K562 (cell line): ENCODE measurements around the gene SERTAD3.

ENCODE experiments used
- BACH1 ChIP-seq: fragments of 200-800 bp; sonication (Bioruptor generic); IDR thresholded peaks from 2 replicates; pipeline ENCODE4 v1.6.1; 2016; ENCODE audit warnings: missing genetic modification characterization, missing compliant biosample characterization
- GABPA ChIP-seq: fragments of 200-800 bp; sonication (Bioruptor generic); conservative IDR thresholded peaks from 2 replicates; pipeline ENCODE4 v1.6.1; 2016; ENCODE audit warnings: low read depth, missing genetic modification characterization, missing compliant biosample characterization
- ZNF282 ChIP-seq: sonication (generic); formaldehyde crosslinking; IDR thresholded peaks from 2 replicates; pipeline ENCODE4 v1.8.1; 2023; ENCODE audit warnings: missing genetic modification reagents

GRCh38 chr19:40423938-40424337 lies 20.2 kb downstream of the SERTAD3 start:
- no peak for TF ChIP-seq ZNF282 (CRISPR knock-in tag)
- no peak for TF ChIP-seq BACH1 (tag)
- no peak for TF ChIP-seq GABPA (tag)
